Measurements from ENCODE around the gene NOP56.

The NOP56 gene

GRCh38 chr20:2637246-2637645 lies 15.2 kb upstream of the NOP56 start:
- DNase-seq (ENCODE audit: extremely low read depth, low read depth): no peak
- no peak for TF ChIP-seq CTCF (IDR thresholded peaks at IDR 0.05; ENCODE audit: low read depth, low read length, missing control alignments)
- no peak overlapping the region for H3K4me3 ChIP-seq (replicated peaks; ENCODE audit: low read depth, low read length)

GRCh38 chr20:2640260-2640659 lies 12.2 kb upstream of the NOP56 start:
- DNase-seq (ENCODE audit: extremely low read depth, low read depth): no peak
- no peak overlapping the region for H3K4me3 ChIP-seq (replicated peaks; ENCODE audit: low read depth, low read length)
- no peak for TF ChIP-seq CTCF (IDR thresholded peaks at IDR 0.05; ENCODE audit: low read depth, low read length, missing control alignments)

GRCh38 chr20:2640899-2641298 lies 11.5 kb upstream of the NOP56 start:
- TF ChIP-seq CTCF (IDR thresholded peaks at IDR 0.05; ENCODE audit: low read depth, low read length, missing control alignments): no peak
- no peak for DNase-seq (ENCODE audit: extremely low read depth, low read depth)
- no peak overlapping the region for H3K4me3 ChIP-seq (replicated peaks; ENCODE audit: low read depth, low read length)

- no peak overlapping the region for H3K4me3 ChIP-seq (replicated peaks; ENCODE audit: low read depth, low read length)
- no peak for TF ChIP-seq CTCF (IDR thresholded peaks at IDR 0.05; ENCODE audit: low read depth, low read length, missing control alignments)
- no peak for DNase-seq (ENCODE audit: extremely low read depth, low read depth)
Measured at GRCh38 chr20:2643708-2644107, 8.7 kb upstream of the NOP56 start.

GRCh38 chr20:2652724-2653555 lies 508 bp downstream of the NOP56 start:
- peak overlapping the region; percentile 100 for H3K4me3 ChIP-seq (replicated peaks; ENCODE audit: low read depth, low read length)
- DNase-seq (ENCODE audit: extremely low read depth, low read depth): no peak
- TF ChIP-seq CTCF (IDR thresholded peaks at IDR 0.05; ENCODE audit: low read depth, low read length, missing control alignments): no peak

GRCh38 chr20:2653556-2654383 lies 1.3 kb downstream of the NOP56 start:
- DNase-seq (ENCODE audit: extremely low read depth, low read depth): no peak
- TF ChIP-seq CTCF (IDR thresholded peaks at IDR 0.05; ENCODE audit: low read depth, low read length, missing control alignments): no peak
- peak overlapping the region; percentile 100 for H3K4me3 ChIP-seq (replicated peaks; ENCODE audit: low read depth, low read length)
